SU-DHL-6 (cell line): ENCODE data around the gene RNASE13.

Experiments used
- CTCF ChIP-seq: fragments of 200-600 bp; sonication (generic); IDR thresholded peaks from one replicate; pipeline ENCODE4 v1.5.1; 2017; ENCODE audit warnings: antibody characterized with exemption, mild to moderate bottlenecking, low read length, moderate library complexity; ENCODE audit not compliant: insufficient read depth, poor library complexity, severe bottlenecking
- EZH2phosphoT487 ChIP-seq: fragments of 200-600 bp; sonication (generic), shearing (Covaris generic); conservative IDR thresholded peaks from 2 replicates; pipeline ENCODE4 v1.6.1; 2018; ENCODE audit warnings: mild to moderate bottlenecking, antibody characterized with exemption, low read length, moderate library complexity, mixed read lengths

- TF ChIP-seq CTCF (peak; percentile 10), EZH2phosphoT487 (no peak)
These were observed 5.2 kb upstream of the RNASE13 start for GRCh38 chr14:21039585-21040369.
